Right lobe of liver (tissue), 4 donors: ENCODE measurements around the gene CPLX3.

Experiments used
- CTCF ChIP-seq, 4 donors: fragments of 200-600 bp in 3 of 4; fragments of 450-650 bp in 1 of 4; IDR thresholded peaks; one replicate each; pipeline versions ENCODE4 v1.5.1 to v1.8.0; 2016 to 2022; ENCODE audit warnings: antibody characterized with exemption in 4 of 4, mild to moderate bottlenecking in 2 of 4
- POLR2A ChIP-seq: fragments of 450-650 bp; IDR thresholded peaks from one replicate; pipeline ENCODE4 v1.6.1; 2017; ENCODE audit warnings: antibody characterized with exemption, mild to moderate bottlenecking
- donor health status: DM: no; HTN: no; CAD: no.
- donor health status: DM: no; HTN: no; CAD: no.
- donor health status: DM: no; HTN: yes; CAD: no.

GRCh38 chr15:74863239-74864056 is 37.0 kb downstream of the CPLX3 start:
- TF ChIP-seq CTCF (IDR thresholded peaks at IDR 0.05) (no peak), POLR2A (no peak)
